Measurements from ENCODE around the gene HMGB3.

HMGB3 gene

GRCh38 chrX:150941580-150941979 is 41.6 kb upstream of the HMGB3 start:
- no peak overlapping the region for H3K4me3 ChIP-seq (ENCODE audit: low read length)
- DNase-seq (ENCODE audit: low read depth): no peak
- no peak for TF ChIP-seq CTCF (IDR thresholded peaks at IDR 0.05; ENCODE audit: insufficient read depth, low read depth, low read length, missing control alignments)

DNA sequence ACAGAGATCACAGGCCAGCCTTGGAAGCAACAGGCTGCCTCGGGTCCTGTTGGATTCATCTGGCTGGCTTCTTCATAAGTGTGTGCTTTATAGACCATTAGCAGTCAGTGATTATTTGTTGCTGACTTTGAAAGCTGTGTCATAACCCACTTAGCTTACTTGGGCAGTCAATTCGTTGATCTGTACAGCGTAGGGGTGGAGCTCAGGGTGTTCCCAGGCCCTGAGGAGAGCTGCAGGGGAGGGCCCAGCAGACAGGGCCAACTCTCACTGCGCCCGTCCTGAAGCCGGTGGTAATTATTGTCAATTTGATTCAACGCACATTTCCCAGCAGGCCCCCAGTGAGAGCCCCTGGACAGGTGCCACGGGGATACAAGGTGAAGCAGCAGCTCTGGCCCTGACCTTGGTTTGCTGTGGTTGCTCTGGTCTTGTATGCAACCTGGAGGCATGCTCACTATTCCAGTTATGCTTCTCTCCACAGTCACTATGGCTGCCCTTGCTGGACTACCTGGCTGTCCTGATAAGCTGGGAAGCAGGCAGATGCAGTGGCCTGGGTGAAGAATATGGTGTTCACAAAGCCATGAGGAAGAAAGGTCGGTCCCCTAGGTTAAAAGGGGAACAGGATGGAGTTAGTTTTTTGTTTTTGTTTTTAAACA is 40.1 kb upstream of the HMGB3 start:
- DNase-seq (ENCODE audit: low read depth): no peak
- no peak for TF ChIP-seq CTCF (IDR thresholded peaks at IDR 0.05; ENCODE audit: insufficient read depth, low read depth, low read length, missing control alignments)
- no peak overlapping the region for H3K4me3 ChIP-seq (ENCODE audit: low read length)

GRCh38 chrX:150944233-150944632 is 38.9 kb upstream of the HMGB3 start:
- no peak overlapping the region for H3K4me3 ChIP-seq (ENCODE audit: low read length)
- TF ChIP-seq CTCF (IDR thresholded peaks at IDR 0.05; ENCODE audit: insufficient read depth, low read depth, low read length, missing control alignments): no peak
- DNase-seq (ENCODE audit: low read depth): no peak

DNA sequence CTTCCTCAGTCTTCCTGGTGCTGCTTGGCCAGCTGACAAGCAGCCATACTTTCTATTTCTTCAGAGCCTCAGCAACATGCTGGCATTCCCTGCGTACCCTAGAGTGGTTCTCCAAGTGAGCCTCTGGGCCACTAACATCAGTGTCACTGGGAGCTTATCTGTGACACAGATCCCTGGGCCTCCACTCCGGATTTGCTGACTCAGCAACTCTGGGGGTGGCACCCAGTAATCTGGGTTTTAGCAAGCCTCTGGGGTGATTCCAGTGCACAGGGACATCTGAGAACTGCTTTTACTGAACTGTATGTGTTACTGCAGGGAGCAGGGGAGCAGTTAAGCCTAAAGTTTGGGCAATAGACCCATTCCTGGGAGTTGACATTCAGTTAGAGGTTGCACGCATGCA is 28.2 kb upstream of the HMGB3 start:
- DNase-seq (ENCODE audit: low read depth): no peak
- no peak for TF ChIP-seq CTCF (IDR thresholded peaks at IDR 0.05; ENCODE audit: insufficient read depth, low read depth, low read length, missing control alignments)
- H3K4me3 ChIP-seq (ENCODE audit: low read length): no peak overlapping the region

- H3K4me3 ChIP-seq (ENCODE audit: low read length): no peak overlapping the region
- no peak for TF ChIP-seq CTCF (IDR thresholded peaks at IDR 0.05; ENCODE audit: insufficient read depth, low read depth, low read length, missing control alignments)
- DNase-seq (ENCODE audit: low read depth): no peak
These were observed 27.5 kb upstream of the HMGB3 start for GRCh38 chrX:150955590-150955989.

DNA sequence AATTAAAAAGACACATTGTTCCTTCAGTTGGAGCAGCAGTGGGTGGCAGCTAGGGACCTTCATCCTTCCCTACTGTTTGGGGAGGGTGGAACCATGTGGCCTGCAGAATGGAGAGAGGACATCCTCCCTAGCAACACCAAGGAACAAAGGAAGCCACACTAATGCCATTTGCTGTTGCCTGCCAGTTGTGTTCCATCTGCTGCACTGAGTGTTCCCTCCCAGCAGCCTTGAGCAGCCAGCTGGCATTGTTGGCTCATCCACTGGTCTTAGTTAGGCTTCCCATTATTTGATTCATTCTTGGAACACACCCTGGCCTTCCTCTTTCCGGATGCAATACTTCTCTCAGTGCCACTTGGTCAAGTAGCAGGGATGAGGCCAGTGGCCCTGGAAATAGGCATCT is 25.0 kb upstream of the HMGB3 start:
- no peak for DNase-seq (ENCODE audit: low read depth)
- TF ChIP-seq CTCF (IDR thresholded peaks at IDR 0.05; ENCODE audit: insufficient read depth, low read depth, low read length, missing control alignments): no peak
- H3K4me3 ChIP-seq (ENCODE audit: low read length): no peak overlapping the region

DNA sequence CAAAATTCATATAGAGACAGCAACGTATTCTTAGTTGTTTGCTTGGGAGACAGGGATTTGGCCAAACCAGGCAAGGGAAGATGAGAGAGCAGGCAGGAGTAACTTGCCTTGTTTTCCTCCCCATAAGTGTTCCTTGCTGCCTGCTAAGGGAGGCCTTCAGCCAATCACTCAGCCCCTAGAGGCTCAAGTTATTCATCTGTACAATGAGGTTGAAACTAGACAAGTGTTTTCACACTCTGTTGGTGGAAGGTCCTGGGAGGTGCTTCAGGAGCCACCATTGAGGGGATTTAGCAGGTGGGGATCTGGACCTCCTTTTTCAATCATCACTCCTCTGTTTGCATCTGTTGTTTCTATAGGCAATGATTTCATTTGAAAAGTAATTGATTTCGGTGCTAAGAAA is 23.6 kb upstream of the HMGB3 start:
- no peak for DNase-seq (ENCODE audit: low read depth)
- no peak overlapping the region for H3K4me3 ChIP-seq (ENCODE audit: low read length)
- no peak for TF ChIP-seq CTCF (IDR thresholded peaks at IDR 0.05; ENCODE audit: insufficient read depth, low read depth, low read length, missing control alignments)

All from epithelial cell of esophagus (primary cell).